IMR-90 (cell line): Measurements from ENCODE around the gene TMA7.

Experiments used
- BHLHE40 ChIP-seq: fragments of 150-350 bp; IDR thresholded peaks from 2 replicates; pipeline ENCODE4 v1.6.1; 2016; ENCODE audit warnings: mild to moderate bottlenecking, low read depth, low read length
- MAFK ChIP-seq: IDR thresholded peaks from 2 replicates; pipeline ENCODE4 v1.6.1; 2012; ENCODE audit warnings: low read depth, low read length, improper control_type of control experiment
- MXI1 ChIP-seq: IDR thresholded peaks from 2 replicates; pipeline ENCODE4 v1.6.1; 2012; ENCODE audit warnings: low read depth, mild to moderate bottlenecking, low read length, moderate library complexity, borderline replicate concordance
- NFE2L2 ChIP-seq: fragments of 150-350 bp; IDR thresholded peaks from 2 replicates; pipeline ENCODE4 v1.6.1; 2016; ENCODE audit warnings: low read depth, mild to moderate bottlenecking, low read length
- RAD21 ChIP-seq: IDR thresholded peaks from 2 replicates; pipeline ENCODE4 v1.6.1; 2012; ENCODE audit warnings: low read length, improper control_type of control experiment
- SMC3 ChIP-seq: fragments of 150-350 bp; IDR thresholded peaks from 2 replicates; pipeline ENCODE4 v1.6.1; 2016; ENCODE audit warnings: low read depth, mild to moderate bottlenecking, antibody characterized with exemption, low read length, moderate library complexity
- TF ChIP-seq, protein P1 (sequence below): conservative IDR thresholded peaks from 2 replicates; pipeline ENCODE4 v1.5.1; 2012; ENCODE audit warnings: mild to moderate bottlenecking, low read depth, low read length, improper control_type of control experiment

DNA sequence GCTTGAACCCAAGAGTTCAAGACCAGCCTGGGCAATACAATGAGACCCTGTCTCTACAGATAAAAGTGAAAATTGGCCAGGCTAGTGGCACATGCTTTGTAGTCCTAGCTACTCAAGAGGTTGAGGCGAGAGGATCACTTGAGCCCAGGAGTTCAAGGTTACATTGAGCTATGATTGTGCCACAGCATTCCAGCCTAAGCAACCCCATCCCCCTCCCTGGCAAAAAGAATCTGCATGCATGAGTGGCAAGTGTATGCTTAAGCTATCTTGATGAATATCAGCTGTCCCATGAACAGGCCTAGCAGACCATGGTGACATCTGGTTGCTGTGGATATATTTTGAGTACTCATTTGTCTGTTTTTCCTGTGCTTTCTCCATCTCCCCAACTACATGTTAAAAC, 11.2 kb downstream of the TMA7 start:
- no peak for TF ChIP-seq NFE2L2
- no peak for TF ChIP-seq MAFK
- TF ChIP-seq BHLHE40: no peak
- TF ChIP-seq SMC3: no peak
- no peak for TF ChIP-seq MXI1
- no peak for TF ChIP-seq RAD21
- TF ChIP-seq, protein P1, sequence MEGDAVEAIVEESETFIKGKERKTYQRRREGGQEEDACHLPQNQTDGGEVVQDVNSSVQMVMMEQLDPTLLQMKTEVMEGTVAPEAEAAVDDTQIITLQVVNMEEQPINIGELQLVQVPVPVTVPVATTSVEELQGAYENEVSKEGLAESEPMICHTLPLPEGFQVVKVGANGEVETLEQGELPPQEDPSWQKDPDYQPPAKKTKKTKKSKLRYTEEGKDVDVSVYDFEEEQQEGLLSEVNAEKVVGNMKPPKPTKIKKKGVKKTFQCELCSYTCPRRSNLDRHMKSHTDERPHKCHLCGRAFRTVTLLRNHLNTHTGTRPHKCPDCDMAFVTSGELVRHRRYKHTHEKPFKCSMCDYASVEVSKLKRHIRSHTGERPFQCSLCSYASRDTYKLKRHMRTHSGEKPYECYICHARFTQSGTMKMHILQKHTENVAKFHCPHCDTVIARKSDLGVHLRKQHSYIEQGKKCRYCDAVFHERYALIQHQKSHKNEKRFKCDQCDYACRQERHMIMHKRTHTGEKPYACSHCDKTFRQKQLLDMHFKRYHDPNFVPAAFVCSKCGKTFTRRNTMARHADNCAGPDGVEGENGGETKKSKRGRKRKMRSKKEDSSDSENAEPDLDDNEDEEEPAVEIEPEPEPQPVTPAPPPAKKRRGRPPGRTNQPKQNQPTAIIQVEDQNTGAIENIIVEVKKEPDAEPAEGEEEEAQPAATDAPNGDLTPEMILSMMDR: no peak
